ENCODE measurements around the gene UAP1L1.

DNA sequence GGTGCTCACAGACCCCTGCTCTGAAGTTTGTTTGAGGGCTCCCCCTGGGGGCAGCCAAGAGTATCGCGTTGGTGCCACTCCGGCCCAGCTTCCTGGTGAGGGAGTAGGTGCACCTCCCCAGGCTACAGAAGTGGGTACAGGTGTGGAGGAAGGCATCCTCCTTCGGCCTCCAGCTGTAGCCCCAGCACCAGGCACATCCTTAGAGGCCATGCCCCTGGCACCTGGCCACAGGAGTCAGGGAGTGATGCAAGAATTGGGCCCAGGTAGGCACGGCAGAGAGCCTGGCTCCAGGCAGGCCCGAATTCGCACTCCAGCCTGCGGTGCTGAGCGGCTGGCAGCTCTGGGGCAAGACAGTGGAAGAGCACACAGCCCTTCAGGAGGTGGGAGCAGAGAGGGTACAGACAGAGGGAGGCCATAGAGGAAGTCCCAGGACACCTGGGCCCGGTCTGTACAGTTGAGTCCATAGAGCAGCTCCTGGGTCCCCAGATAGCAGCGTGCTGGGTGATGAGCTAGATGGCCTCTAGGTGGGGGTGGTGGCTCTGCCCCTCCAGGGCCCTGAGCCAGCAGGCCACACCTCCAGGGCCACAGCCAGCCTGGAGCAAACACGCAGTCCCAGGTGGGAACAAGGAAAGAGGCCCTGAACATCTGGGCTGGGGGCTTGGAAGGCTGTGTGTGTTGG lies 9.3 kb upstream of the UAP1L1 start:
- TF ChIP-seq, protein P1, sequence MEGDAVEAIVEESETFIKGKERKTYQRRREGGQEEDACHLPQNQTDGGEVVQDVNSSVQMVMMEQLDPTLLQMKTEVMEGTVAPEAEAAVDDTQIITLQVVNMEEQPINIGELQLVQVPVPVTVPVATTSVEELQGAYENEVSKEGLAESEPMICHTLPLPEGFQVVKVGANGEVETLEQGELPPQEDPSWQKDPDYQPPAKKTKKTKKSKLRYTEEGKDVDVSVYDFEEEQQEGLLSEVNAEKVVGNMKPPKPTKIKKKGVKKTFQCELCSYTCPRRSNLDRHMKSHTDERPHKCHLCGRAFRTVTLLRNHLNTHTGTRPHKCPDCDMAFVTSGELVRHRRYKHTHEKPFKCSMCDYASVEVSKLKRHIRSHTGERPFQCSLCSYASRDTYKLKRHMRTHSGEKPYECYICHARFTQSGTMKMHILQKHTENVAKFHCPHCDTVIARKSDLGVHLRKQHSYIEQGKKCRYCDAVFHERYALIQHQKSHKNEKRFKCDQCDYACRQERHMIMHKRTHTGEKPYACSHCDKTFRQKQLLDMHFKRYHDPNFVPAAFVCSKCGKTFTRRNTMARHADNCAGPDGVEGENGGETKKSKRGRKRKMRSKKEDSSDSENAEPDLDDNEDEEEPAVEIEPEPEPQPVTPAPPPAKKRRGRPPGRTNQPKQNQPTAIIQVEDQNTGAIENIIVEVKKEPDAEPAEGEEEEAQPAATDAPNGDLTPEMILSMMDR (IDR thresholded peaks at IDR 0.05; ENCODE audit: insufficient read depth, low read length, poor library complexity, severe bottlenecking): peak; percentile 52
- no peak for TF ChIP-seq EZH2phosphoT487 (conservative IDR thresholded peaks at IDR 0.05; ENCODE audit: low read length)

Data from SU-DHL-6 (cell line).